ENCODE measurements around the gene PTPRZ1.

- TF ChIP-seq CTCF (conservative IDR thresholded peaks at IDR 0.05; ENCODE audit: low read depth, low read length) (no peak), EZH2phosphoT487 (IDR thresholded peaks at IDR 0.05; ENCODE audit: borderline replicate concordance, low read length) (no peak)
These were observed 173.4 kb downstream of the PTPRZ1 start for GRCh38 chr7:122046402-122046801.
